RPMI8226 (cell line): ENCODE measurements around the gene CDIP1.

Source experiments
- DNase-seq: peaks from one replicate; pipeline ENCODE4 v3.0.0-alpha.2; 2015

Gene CDIP1

GRCh38 chr16:4486126-4486893, 52.3 kb downstream of the CDIP1 start:
- DNase-seq: no peak

- DNase-seq: no peak
Observed at GRCh38 chr16:4481963-4482362, 56.6 kb downstream of the CDIP1 start.

GRCh38 chr16:4481526-4481925, 57.0 kb downstream of the CDIP1 start:
- no peak for DNase-seq

GRCh38 chr16:4477966-4478365, 60.6 kb downstream of the CDIP1 start:
- peak; percentile 12 for DNase-seq

- DNase-seq: peak; percentile 98
Observed at GRCh38 chr16:4475880-4476788, 62.4 kb downstream of the CDIP1 start, which contains the start of gene HMOX2. TSS of gene HMOX2 (plus strand) at chr16:4476398. CDS start at chr16:4505525, 29,127 bp downstream.

GRCh38 chr16:4474192-4474961, 64.2 kb downstream of the CDIP1 start, which contains the start of gene NMRAL1:
TSS of gene NMRAL1 (minus strand) at chr16:4474625. CDS start at chr16:4474132, 493 bp downstream.
- DNase-seq: peak; percentile 93

- peak; percentile 15 for DNase-seq
Observed at GRCh38 chr16:4472880-4473279, 65.7 kb downstream of the CDIP1 start.

GRCh38 chr16:4471869-4472268, 66.7 kb downstream of the CDIP1 start:
- DNase-seq: no peak

GRCh38 chr16:4468972-4469371, 69.6 kb downstream of the CDIP1 start:
- no peak for DNase-seq

- no peak for DNase-seq
Observed at GRCh38 chr16:4467916-4468315, 70.7 kb downstream of the CDIP1 start.

GRCh38 chr16:4465977-4466779, 72.4 kb downstream of the CDIP1 start:
- DNase-seq: no peak

GRCh38 chr16:4463522-4464163, 74.9 kb downstream of the CDIP1 start:
- no peak for DNase-seq

GRCh38 chr16:4461250-4462085, 77.1 kb downstream of the CDIP1 start:
- DNase-seq: no peak

- no peak for DNase-seq
Observed at GRCh38 chr16:4460936-4461249, 77.7 kb downstream of the CDIP1 start.
